ENCODE data around the gene ASPHD1.

- TF ChIP-seq POLR2AphosphoS5 (IDR thresholded peaks at IDR 0.05; ENCODE audit: low read depth, low read length), result no peak
- no peak for TF ChIP-seq POU2F2 (IDR thresholded peaks at IDR 0.05; ENCODE audit: low read depth, low read length)
- no peak for TF ChIP-seq POLR2A (IDR thresholded peaks at IDR 0.05; ENCODE audit: low read depth, low read length)
- TF ChIP-seq TAF1 (IDR thresholded peaks at IDR 0.05; ENCODE audit: low read depth, low read length), result no peak
- TF ChIP-seq SPI1 (IDR thresholded peaks at IDR 0.05; ENCODE audit: low read depth, low read length), result no peak
Measured at GRCh38 chr16:29922986-29923501, 22.8 kb downstream of the ASPHD1 start.
